RWPE1 (cell line): ENCODE results near the gene CCL19.

Experiments
- CTCF ChIA-PET: fragments of 350-600 bp; sonication (Branson Sonifier 250); formaldehyde crosslinking; extraction: SDS; loops from one replicate; lab custom pipeline; 2021; lab: Yijun Ruan, JAX
- POLR2A ChIA-PET: fragments of 400-600 bp; formaldehyde crosslinking; extraction: SDS; loops from one replicate; lab custom pipeline; 2020; ENCODE audit warnings: antibody characterized with exemption; ENCODE audit not compliant: low non-redundant PET; lab: Yijun Ruan, JAX
- DNase-seq: peaks from one replicate; pipeline ENCODE4 v3.0.0; 2012; ENCODE audit warnings: low spot score
- H3K27ac ChIP-seq: fragments of 450-650 bp; 2 replicates; pipeline ENCODE4 v1.5.1; 2017
- TF ChIP-seq, protein P1 (sequence below): fragments of 450-650 bp; conservative IDR thresholded peaks from 2 replicates; pipeline ENCODE4 v1.5.1; 2017; ENCODE audit warnings: low read depth, mild to moderate bottlenecking

CCL19 gene

DNA sequence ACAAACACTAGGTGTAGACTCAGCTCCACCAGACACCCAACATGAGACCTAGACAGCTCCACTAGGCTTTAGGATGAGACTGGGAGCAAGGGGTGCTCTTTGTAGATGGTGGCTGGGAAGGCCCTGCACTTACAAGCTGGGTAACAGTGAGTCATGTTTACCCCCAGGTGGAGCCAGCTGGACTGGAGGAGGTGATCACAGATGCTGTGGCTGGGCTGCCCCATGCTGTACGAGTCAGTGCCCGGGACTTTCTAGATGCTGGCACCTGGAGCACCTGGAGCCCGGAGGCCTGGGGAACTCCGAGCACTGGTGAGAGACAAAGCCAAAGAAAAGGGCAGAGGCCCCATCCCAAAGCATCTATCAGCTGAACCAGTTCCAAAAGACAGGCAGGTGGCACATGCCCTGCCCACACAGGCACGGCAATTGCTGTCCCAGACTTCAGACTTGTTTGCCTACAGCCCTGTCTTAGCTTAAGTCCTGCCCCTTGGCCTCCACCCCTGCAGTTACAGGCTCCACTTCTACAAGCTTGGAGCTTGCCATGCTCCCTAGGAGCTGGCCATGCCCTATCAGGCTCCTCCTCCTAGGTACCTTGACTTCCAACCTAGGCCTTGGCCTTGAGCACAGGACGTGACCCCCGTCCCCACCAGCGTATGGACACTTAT lies 31.4 kb downstream of the CCL19 start:
- ChIA-PET CTCF (interaction anchor here (0.6 to 2.9 kb wide), 3 partner anchors 24 to 123 kb away, joined by 3 to 10 read pairs (median 4); no protein-coding TSS in a partner anchor), POLR2A (no interaction called here)
- 0 out of 2 replicates have a peak overlapping the region, but pooled peaks have one; percentile 2 for H3K27ac ChIP-seq
- TF ChIP-seq, protein P1, sequence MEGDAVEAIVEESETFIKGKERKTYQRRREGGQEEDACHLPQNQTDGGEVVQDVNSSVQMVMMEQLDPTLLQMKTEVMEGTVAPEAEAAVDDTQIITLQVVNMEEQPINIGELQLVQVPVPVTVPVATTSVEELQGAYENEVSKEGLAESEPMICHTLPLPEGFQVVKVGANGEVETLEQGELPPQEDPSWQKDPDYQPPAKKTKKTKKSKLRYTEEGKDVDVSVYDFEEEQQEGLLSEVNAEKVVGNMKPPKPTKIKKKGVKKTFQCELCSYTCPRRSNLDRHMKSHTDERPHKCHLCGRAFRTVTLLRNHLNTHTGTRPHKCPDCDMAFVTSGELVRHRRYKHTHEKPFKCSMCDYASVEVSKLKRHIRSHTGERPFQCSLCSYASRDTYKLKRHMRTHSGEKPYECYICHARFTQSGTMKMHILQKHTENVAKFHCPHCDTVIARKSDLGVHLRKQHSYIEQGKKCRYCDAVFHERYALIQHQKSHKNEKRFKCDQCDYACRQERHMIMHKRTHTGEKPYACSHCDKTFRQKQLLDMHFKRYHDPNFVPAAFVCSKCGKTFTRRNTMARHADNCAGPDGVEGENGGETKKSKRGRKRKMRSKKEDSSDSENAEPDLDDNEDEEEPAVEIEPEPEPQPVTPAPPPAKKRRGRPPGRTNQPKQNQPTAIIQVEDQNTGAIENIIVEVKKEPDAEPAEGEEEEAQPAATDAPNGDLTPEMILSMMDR: no peak
- peak; percentile 48 for DNase-seq

DNA sequence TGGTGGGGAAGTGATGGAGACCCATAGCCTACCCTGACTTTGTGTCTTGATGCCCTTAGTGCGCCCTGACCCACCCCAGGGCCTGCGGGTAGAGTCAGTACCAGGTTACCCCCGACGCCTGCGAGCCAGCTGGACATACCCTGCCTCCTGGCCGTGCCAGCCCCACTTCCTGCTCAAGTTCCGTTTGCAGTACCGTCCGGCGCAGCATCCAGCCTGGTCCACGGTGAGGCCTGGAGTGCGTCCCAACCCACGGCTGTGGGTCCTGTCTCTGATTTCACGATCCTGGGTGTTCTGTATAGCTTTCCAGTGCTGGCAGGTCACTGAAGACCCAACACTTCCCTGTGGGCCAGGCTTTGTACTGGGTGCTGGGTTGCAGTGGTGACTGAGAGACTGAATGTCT lies 32.6 kb downstream of the CCL19 start:
- POLR2A ChIA-PET: no interaction called here
- H3K27ac ChIP-seq: no peak overlapping the region
- no peak for DNase-seq
- TF ChIP-seq, protein P1: no peak
- CTCF ChIA-PET: no interaction called here

DNA sequence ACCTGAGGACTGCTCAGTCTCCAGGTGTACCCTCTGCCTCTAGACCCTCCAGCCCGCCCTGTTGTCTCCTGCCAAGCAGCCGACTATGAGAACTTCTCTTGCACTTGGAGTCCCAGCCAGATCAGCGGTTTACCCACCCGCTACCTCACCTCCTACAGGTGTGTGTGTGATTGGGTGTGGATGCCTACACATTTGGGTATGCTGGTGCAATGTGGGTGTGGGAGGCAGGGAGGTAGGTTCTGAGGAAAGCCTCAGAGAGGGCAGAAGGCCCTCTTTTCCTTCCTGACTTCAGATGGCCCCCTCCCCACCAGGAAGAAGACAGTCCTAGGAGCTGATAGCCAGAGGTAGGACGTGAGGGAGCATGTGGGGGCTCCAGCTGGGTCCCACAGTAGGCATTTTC lies 34.1 kb downstream of the CCL19 start:
- ChIA-PET POLR2A (no interaction called here), CTCF (interaction anchor here (1.4 kb wide), 1 partner anchor 22 kb away, joined by 3 read pairs; no protein-coding TSS in a partner anchor)
- no peak for DNase-seq
- TF ChIP-seq, protein P1: no peak
- H3K27ac ChIP-seq: no peak overlapping the region

DNA sequence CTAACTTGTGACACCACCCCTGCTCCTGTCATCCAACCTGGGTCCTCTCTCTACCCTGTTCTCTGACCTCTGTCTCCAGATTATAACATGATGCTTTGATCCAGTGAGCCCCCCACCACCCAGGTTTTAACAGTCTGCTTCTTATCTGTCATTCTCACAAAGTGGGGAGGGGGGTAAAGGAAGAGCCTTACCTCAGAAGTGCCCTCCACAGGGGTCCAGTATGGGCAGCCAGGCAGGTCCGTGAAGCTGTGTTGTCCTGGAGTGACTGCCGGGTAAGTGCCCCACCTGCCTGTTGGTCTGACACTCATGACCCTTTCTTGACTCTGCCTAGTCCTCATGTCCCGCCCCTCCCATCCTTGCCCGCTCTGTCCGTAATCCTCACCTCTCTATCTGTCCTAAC lies 35.7 kb downstream of the CCL19 start:
- POLR2A ChIA-PET: no interaction called here
- peak overlapping the region; percentile 87; the same call in 1 of the 2 replicates for H3K27ac ChIP-seq
- TF ChIP-seq, protein P1: no peak
- CTCF ChIA-PET: interaction anchor here (0.6 to 0.9 kb wide), 2 partner anchors 108 to 244 kb away, joined by 5 to 10 read pairs; no protein-coding TSS in a partner anchor
- DNase-seq: no peak

DNA sequence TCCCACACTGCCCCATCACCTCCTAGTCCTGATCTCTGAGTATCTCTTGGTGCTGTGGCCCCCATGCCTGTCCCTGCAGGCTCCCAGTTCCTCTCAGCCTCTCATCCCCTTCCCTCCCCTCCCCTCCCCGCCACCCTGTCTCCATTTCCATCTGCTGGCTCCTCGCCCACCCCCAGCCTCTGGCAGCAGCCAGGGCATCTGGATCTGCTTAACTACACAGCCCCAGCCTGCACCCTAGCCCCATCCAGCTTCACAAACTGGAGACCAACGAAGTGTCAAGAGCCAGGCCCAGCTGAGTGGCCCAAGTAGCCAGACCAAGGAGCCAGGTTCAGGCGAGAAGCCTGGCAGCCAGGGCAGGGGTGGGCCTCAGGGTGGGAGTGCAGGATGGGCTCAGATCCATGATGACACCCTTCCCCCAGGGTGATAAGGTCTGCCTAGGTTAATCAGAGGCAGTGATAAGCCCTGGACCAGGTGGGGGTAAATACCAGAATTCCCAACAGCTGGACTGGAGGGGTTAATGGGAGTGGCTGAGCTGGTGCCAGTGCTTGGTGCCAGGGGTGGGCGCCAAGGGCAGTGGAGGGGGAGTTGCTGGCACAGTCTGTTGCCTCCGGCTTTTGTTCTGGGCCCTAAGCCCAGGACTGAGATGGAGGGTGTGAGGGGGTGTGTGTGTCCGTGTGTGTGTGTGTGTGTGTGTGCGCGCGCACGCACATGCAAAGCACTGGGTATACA lies 36.6 kb downstream of the CCL19 start:
- CTCF ChIA-PET: interaction anchor here (0.6 to 0.9 kb wide), 3 partner anchors 8 to 873 kb away, joined by 4 to 5 read pairs (median 5); partner anchors contain the start of gene GALT
- TF ChIP-seq, protein P1: no peak

More for the DNA sequence above, 36.6 kb downstream of the CCL19 start:
- H3K27ac ChIP-seq: peak overlapping the region; percentile 87
- POLR2A ChIA-PET: no interaction called here
- no peak for DNase-seq
